CD14-positive monocyte (primary cell): ENCODE measurements around the gene NIT1. TPM values are rescaled to one million over a fixed set of nuclear protein-coding genes. Genes with fewer than 3 reads are reported as not detected.

Source experiments
- DNase-seq, 3 donors: peaks; one replicate each; pipeline ENCODE4 v3.0.0-alpha.2; 2011 to 2022
- H2AFZ ChIP-seq: 2 replicates; pipeline ENCODE4 v1.6.0; 2012; ENCODE audit warnings: mild to moderate bottlenecking, low read depth, low read length, inconsistent platforms; ENCODE audit not compliant: insufficient read depth, poor library complexity, severe bottlenecking
- H3K27ac ChIP-seq, 2 donors: 1 replicate in 1 of 2; 2 replicates in 1 of 2; pipeline ENCODE4 v1.5.1; 2012 to 2013; ENCODE audit warnings: low read length in 2 of 2, control low read depth in 1 of 2, inconsistent platforms in 1 of 2, low read depth in 1 of 2, mild to moderate bottlenecking in 1 of 2
- H3K27me3 ChIP-seq, 2 donors: one replicate each; pipeline versions ENCODE4 v1.6.0 to v1.6.1; 2011 to 2013; ENCODE audit warnings: low read length in 2 of 2; ENCODE audit not compliant: control insufficient read depth in 2 of 2, insufficient read depth in 2 of 2
- H3K36me3 ChIP-seq, 2 donors: replicated peaks in 1 of 2; 1 replicate in 1 of 2; 2 replicates in 1 of 2; pipeline versions ENCODE4 v1.5.1 to v1.6.1; 2012 to 2013; ENCODE audit warnings: low read length in 2 of 2, control low read depth in 1 of 2, inconsistent platforms in 1 of 2, mild to moderate bottlenecking in 1 of 2; ENCODE audit not compliant: insufficient read depth in 2 of 2, control insufficient read depth in 1 of 2
- H3K4me1 ChIP-seq, 2 donors: 1 replicate in 1 of 2; 2 replicates in 1 of 2; pipeline versions ENCODE4 v1.5.1 to v1.6.1; 2012 to 2013; ENCODE audit warnings: low read length in 2 of 2, control low read depth in 1 of 2, inconsistent platforms in 1 of 2, mild to moderate bottlenecking in 1 of 2, moderate library complexity in 1 of 2; ENCODE audit not compliant: insufficient read depth in 2 of 2, control insufficient read depth in 1 of 2
- H3K4me2 ChIP-seq: replicated peaks from 2 replicates; pipeline ENCODE3; 2012; ENCODE audit warnings: low read length, moderate library complexity, mild to moderate bottlenecking; ENCODE audit not compliant: poor library complexity, severe bottlenecking; ENCODE audit errors: extremely low read depth
- H3K4me3 ChIP-seq, 3 experiments: fragments of 200-600 bp in 1 of 3; sonication (generic) in 1 of 3; replicated peaks in 1 of 3; 1 replicate in 2 of 3; 2 replicates in 1 of 3; pipeline ENCODE4 v1.5.1; 2011 to 2013; ENCODE audit warnings: low read length in 3 of 3, mild to moderate bottlenecking in 3 of 3, control low read depth in 2 of 3, low read depth in 2 of 3, inconsistent platforms in 1 of 3, moderate library complexity in 1 of 3
- H3K79me2 ChIP-seq: 2 replicates; pipeline ENCODE4 v1.6.0; 2012; ENCODE audit warnings: mild to moderate bottlenecking, control low read depth, inconsistent platforms, low read length, moderate library complexity; ENCODE audit not compliant: insufficient read depth
- H3K9ac ChIP-seq: 2 replicates; pipeline ENCODE4 v1.6.0; 2017; ENCODE audit warnings: low read length, mild to moderate bottlenecking; ENCODE audit not compliant: insufficient read depth, poor library complexity, severe bottlenecking
- H3K9me3 ChIP-seq, 2 donors: replicated peaks in 1 of 2; 1 replicate in 1 of 2; 2 replicates in 1 of 2; pipeline versions ENCODE4 v1.5.1 to v1.6.1; 2012 to 2013; ENCODE audit warnings: low read length in 2 of 2, control low read depth in 1 of 2; ENCODE audit not compliant: control insufficient read depth in 1 of 2, insufficient read depth in 1 of 2
- H4K20me1 ChIP-seq: 2 replicates; pipeline ENCODE4 v1.6.0; 2012; ENCODE audit warnings: mild to moderate bottlenecking, low read length, control low read depth, moderate library complexity; ENCODE audit not compliant: insufficient read depth
- H3K27ac Mint-ChIP-seq, 7 donors: one replicate each; pipeline ENCODE4 v1.8.0; 2020; ENCODE audit warnings: mild to moderate bottlenecking in 7 of 7, mixed read lengths in 7 of 7, moderate library complexity in 6 of 7, inconsistent platforms in 2 of 7
- H3K27me3 Mint-ChIP-seq, 3 donors: one replicate each; pipeline ENCODE4 v1.8.0; 2021 to 2022; ENCODE audit warnings: low read depth in 3 of 3, mild to moderate bottlenecking in 3 of 3, mixed read lengths in 3 of 3, moderate library complexity in 3 of 3, inconsistent platforms in 1 of 3
- H3K36me3 Mint-ChIP-seq, 2 donors: one replicate each; pipeline ENCODE4 v1.8.0; 2020; ENCODE audit warnings: mixed read lengths in 2 of 2, inconsistent platforms in 1 of 2, mild to moderate bottlenecking in 1 of 2
- H3K4me1 Mint-ChIP-seq: one replicate; pipeline ENCODE4 v1.8.0; 2020; ENCODE audit warnings: mild to moderate bottlenecking, mixed read lengths
- H3K4me3 Mint-ChIP-seq, 2 donors: one replicate each; pipeline ENCODE4 v1.8.0; 2020; ENCODE audit warnings: mild to moderate bottlenecking in 2 of 2, mixed read lengths in 2 of 2, moderate library complexity in 1 of 2
- H3K9me3 Mint-ChIP-seq, 7 donors: one replicate each; pipeline ENCODE4 v1.8.0; 2020 to 2022; ENCODE audit warnings: mixed read lengths in 7 of 7, mild to moderate bottlenecking in 6 of 7, moderate library complexity in 6 of 7, inconsistent platforms in 2 of 7
- CTCF ChIP-seq: fragments of 200-600 bp; IDR thresholded peaks from one replicate; pipeline ENCODE4 v1.8.0; 2022; ENCODE audit warnings: antibody characterized with exemption, mild to moderate bottlenecking
- WGBS: methylation state at CpG from one replicate; pipeline ENCODE4 v1.1.5; 2013; ENCODE audit warnings: missing lambda C conversion rate; ENCODE audit not compliant: insufficient coverage; 5-methylcytosine and 5-hydroxymethylcytosine counted together
- intact Hi-C, 2 donors: fragments of 100-400 bp; cut with micrococcal nuclease; formaldehyde crosslinking; loops; one replicate each; pipeline versions ENCODE4 v1.15.0 to v1.15.1; 2023
- polyA plus RNA-seq, 3 donors: library from polyadenylated mRNA; depleted of rRNA in 1 of 3; unstranded in 2 of 3; stranded (reverse) in 1 of 3; fragments of 300-500 nt in 2 of 3; fragments of >200 nt in 1 of 3; fragmentation: Illumina TruSeq in 2 of 3; gene quantifications; 1 replicate in 2 of 3; 2 replicates in 1 of 3; pipeline ENCODE4 v1.2.3, GENCODE V29; 2012 to 2021

NIT1 gene
- polyA plus RNA-seq, 3 donors, result 28.4 to 84.7 (median 35.7) TPM

- peaks cover 21 to 23% of the 10 kb centered on the region in 2 donors for H3K36me3 Mint-ChIP-seq
- H3K27ac Mint-ChIP-seq, result peak overlapping the region in 6 of 7 donors; percentile 65 to 88 (median 81)
- no peaks in the 10 kb centered on the region for H3K79me2 ChIP-seq
- H3K9me3 ChIP-seq, result no peaks in the 10 kb centered on the region
- peaks cover 0 to 7% of the 10 kb centered on the region in 2 donors for H3K27me3 ChIP-seq
- no peak overlapping the region for H3K4me2 ChIP-seq
- peaks cover 13 to 20% of the 10 kb centered on the region in 2 donors for H3K36me3 ChIP-seq
- no peak overlapping the region for H3K4me3 Mint-ChIP-seq
- peaks cover 8 to 24% (median 10%) of the 10 kb centered on the region in 3 donors for H3K27me3 Mint-ChIP-seq
- intact Hi-C loops, result loop anchor here (2.0 kb wide), 4 partner anchors 13 to 43 kb away; partner anchors contain the start of gene ARHGAP30 (in 1 of the 2)
- H3K9ac ChIP-seq, result no peak overlapping the region
- peaks cover 0 to 5% (median 0%) of the 10 kb centered on the region in 7 donors for H3K9me3 Mint-ChIP-seq
- H3K4me1 ChIP-seq, result peaks cover 34 to 37% of the 10 kb centered on the region in 2 donors
- no peak overlapping the region for H3K4me3 ChIP-seq
- WGBS, result 100% methylated on average over 1 of the region's 2 CpGs
- H2AFZ ChIP-seq, result no peak overlapping the region
- peaks cover 55% of the 10 kb centered on the region for H3K4me1 Mint-ChIP-seq
- TF ChIP-seq CTCF, result no peak
- peak in 1 of 3 donors; percentile 44 for DNase-seq
- H4K20me1 ChIP-seq, result no peaks in the 10 kb centered on the region
- H3K27ac ChIP-seq, result no peak overlapping the region
Measured at GRCh38 chr1:161096015-161096414, 21.9 kb upstream of the NIT1 start.

GRCh38 chr1:161096530-161096929 lies 21.4 kb upstream of the NIT1 start:
- Histone ChIP-seq H2AFZ (no peak overlapping the region), H3K4me3 (no peak overlapping the region), H3K4me2 (no peak overlapping the region), H3K9ac (no peak overlapping the region), H3K36me3 (peaks cover 19 to 24% of the 10 kb centered on the region in 2 donors), H3K9me3 (no peaks in the 10 kb centered on the region), H3K27ac (no peak overlapping the region), H3K4me1 (peaks cover 34 to 37% of the 10 kb centered on the region in 2 donors), H4K20me1 (no peaks in the 10 kb centered on the region), H3K79me2 (no peaks in the 10 kb centered on the region), H3K27me3 (peaks cover 0 to 7% of the 10 kb centered on the region in 2 donors)
- TF ChIP-seq CTCF, result no peak
- DNase-seq, result peak; percentile 53 to 90 (median 76)
- Mint-ChIP-seq H3K36me3 (peaks cover 26 to 27% of the 10 kb centered on the region in 2 donors), H3K27ac (peak overlapping the region; percentile 65 to 88 (median 81)), H3K4me1 (peaks cover 55% of the 10 kb centered on the region), H3K9me3 (peaks cover 0 to 5% (median 0%) of the 10 kb centered on the region in 7 donors), H3K4me3 (peak overlapping the region in 1 of 2 donors; percentile 21), H3K27me3 (peaks cover 7 to 22% (median 10%) of the 10 kb centered on the region in 3 donors)
- intact Hi-C loops, result loop anchor here (2.0 kb wide), 4 partner anchors 14 to 42 kb away; partner anchors contain the start of gene ARHGAP30 (in 1 of the 2)
- no CpG with 5 or more reads among the region's 1 CpG for WGBS
